ENCODE data around the gene POC1A. TPM values are rescaled to one million over a fixed set of nuclear protein-coding genes. Genes with fewer than 3 reads are reported as not detected.
A peak's percentile ranks its signal among the peaks of the same experiment; 100 is the strongest.

POC1A gene
- total and polyA plus RNA-seq, 2 experiments from 2014 or later, result 19.1 to 26.7 TPM

- Histone ChIP-seq H4K20me1 (replicated peaks; ENCODE audit: insufficient read depth) (no peaks in the 10 kb centered on the region; the same call in 1 of the 2 replicates), H3K4me3 (no peak overlapping the region), H3F3A (replicated peaks; ENCODE audit: low read depth) (no peaks in the 10 kb centered on the region), H3K4me2 (no peak overlapping the region), H3K4me1 (ENCODE audit: insufficient read depth) (no peaks in the 10 kb centered on the region), H2AFZ (no peak overlapping the region), H3K9me2 (ENCODE audit: insufficient read depth) (no peaks in the 10 kb centered on the region), H3K36me3 (ENCODE audit: insufficient read depth) (no peaks in the 10 kb centered on the region; the same call in 1 of the 2 replicates), H3K27me3 (ENCODE audit: insufficient read depth) (no peaks in the 10 kb centered on the region), H3K79me2 (replicated peaks; ENCODE audit: insufficient read depth) (no peaks in the 10 kb centered on the region), H3K27ac (ENCODE audit: low read depth) (no peak overlapping the region)
- DNase-seq (ENCODE audit: low spot score), result peak; percentile 41
- ATAC-seq, result peak; percentile 86
- TF ChIP-seq JUNB (IDR thresholded peaks at IDR 0.05; ENCODE audit: unreplicated experiment) (no peak), EZH2 (IDR thresholded peaks at IDR 0.05; ENCODE audit: low read depth, unreplicated experiment) (no peak), CTCF (conservative IDR thresholded peaks at IDR 0.05; ENCODE audit: low read depth in 2 of 2) (0 out of 4 replicates have a peak, but pooled peaks of 1 of the 2 experiments have one; percentile 10)
- H3K27me3 Mint-ChIP-seq (ENCODE audit: insufficient read depth, low read depth, poor library complexity), result peaks cover 4% of the 10 kb centered on the region
- peaks cover 9% of the 10 kb centered on the region; the same call in 2 of the 3 replicates for H3K36me3 Mint-ChIP-seq (ENCODE audit: low read depth)
- no peak overlapping the region for H3K4me3 Mint-ChIP-seq
- H3K27ac Mint-ChIP-seq, result no peak overlapping the region
- H3K9me3 Mint-ChIP-seq, result no peaks in the 10 kb centered on the region
- H3K4me1 Mint-ChIP-seq, result peaks cover 18% of the 10 kb centered on the region; the same call in 2 of the 3 replicates
Observed at GRCh38 chr3:52090933-52091468, 63.2 kb downstream of the POC1A start.

GRCh38 chr3:52090131-52090932 is 63.9 kb downstream of the POC1A start:
- no peak for DNase-seq (ENCODE audit: low spot score)
- Histone ChIP-seq H3K4me3 (no peak overlapping the region), H3K27me3 (ENCODE audit: insufficient read depth) (no peaks in the 10 kb centered on the region), H2AFZ (no peak overlapping the region), H3K4me1 (ENCODE audit: insufficient read depth) (no peaks in the 10 kb centered on the region), H3K79me2 (replicated peaks; ENCODE audit: insufficient read depth) (no peaks in the 10 kb centered on the region), H3K27ac (ENCODE audit: low read depth) (no peak overlapping the region), H3F3A (replicated peaks; ENCODE audit: low read depth) (no peaks in the 10 kb centered on the region), H4K20me1 (replicated peaks; ENCODE audit: insufficient read depth) (no peaks in the 10 kb centered on the region; the same call in 1 of the 2 replicates), H3K4me2 (no peak overlapping the region), H3K36me3 (ENCODE audit: insufficient read depth) (no peaks in the 10 kb centered on the region; the same call in 1 of the 2 replicates), H3K9me2 (ENCODE audit: insufficient read depth) (no peaks in the 10 kb centered on the region)
- ATAC-seq, result no peak
- no peaks in the 10 kb centered on the region for H3K9me3 Mint-ChIP-seq
- H3K36me3 Mint-ChIP-seq (ENCODE audit: low read depth), result peaks cover 9% of the 10 kb centered on the region; the same call in 1 of the 3 replicates
- H3K4me3 Mint-ChIP-seq, result no peak overlapping the region
- H3K27ac Mint-ChIP-seq, result peak overlapping the region; percentile 75; the same call in 1 of the 2 replicates
- H3K27me3 Mint-ChIP-seq (ENCODE audit: insufficient read depth, low read depth, poor library complexity), result peaks cover 6% of the 10 kb centered on the region
- peaks cover 21% of the 10 kb centered on the region; the same call in 2 of the 3 replicates for H3K4me1 Mint-ChIP-seq
- no peak for TF ChIP-seq POLR2AphosphoS5 (IDR thresholded peaks at IDR 0.05; ENCODE audit: low read depth)
- TF ChIP-seq NANOG (IDR thresholded peaks at IDR 0.05; ENCODE audit: borderline replicate concordance), result no peak
- TF ChIP-seq REST (IDR thresholded peaks at IDR 0.05; ENCODE audit: unreplicated experiment), result no peak
- TF ChIP-seq EZH2phosphoT487 (IDR thresholded peaks at IDR 0.05; ENCODE audit: unreplicated experiment), result no peak
- TF ChIP-seq ZNF331 (CRISPR knock-in tag; IDR thresholded peaks at IDR 0.05; ENCODE audit: low read depth), result no peak
- TF ChIP-seq JUNB (IDR thresholded peaks at IDR 0.05; ENCODE audit: unreplicated experiment), result no peak
- TF ChIP-seq ETS1 (IDR thresholded peaks at IDR 0.05), result no peak
- no peak for TF ChIP-seq EZH2 (IDR thresholded peaks at IDR 0.05; ENCODE audit: low read depth, unreplicated experiment)
- TF ChIP-seq CTCF (conservative IDR thresholded peaks at IDR 0.05; ENCODE audit: low read depth in 2 of 2), result no peak

Measured in GM23338 (cell line).